Measurements from ENCODE around the gene FAM219A.

DNA sequence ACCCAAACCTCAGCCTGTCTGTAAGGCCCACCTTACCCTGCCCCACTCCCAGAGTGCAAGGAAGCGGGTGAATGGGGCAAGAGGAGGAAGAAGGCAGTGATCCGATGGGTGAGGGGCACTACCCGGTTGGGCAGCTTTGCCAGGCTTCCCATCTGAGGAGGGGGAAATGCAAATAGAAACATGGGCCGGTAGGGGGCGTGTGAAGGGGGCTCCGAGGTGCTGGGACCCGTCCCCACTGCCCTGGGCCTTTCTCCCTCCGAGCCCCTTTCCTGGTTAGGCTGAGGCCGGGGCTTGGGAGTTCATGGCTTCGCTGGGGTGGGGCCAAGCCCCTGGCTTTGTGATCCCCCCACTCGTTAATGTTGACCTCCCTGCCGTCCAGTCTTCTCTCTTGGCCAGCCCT lies 58.1 kb downstream of the FAM219A start:
- TF ChIP-seq, protein P1, sequence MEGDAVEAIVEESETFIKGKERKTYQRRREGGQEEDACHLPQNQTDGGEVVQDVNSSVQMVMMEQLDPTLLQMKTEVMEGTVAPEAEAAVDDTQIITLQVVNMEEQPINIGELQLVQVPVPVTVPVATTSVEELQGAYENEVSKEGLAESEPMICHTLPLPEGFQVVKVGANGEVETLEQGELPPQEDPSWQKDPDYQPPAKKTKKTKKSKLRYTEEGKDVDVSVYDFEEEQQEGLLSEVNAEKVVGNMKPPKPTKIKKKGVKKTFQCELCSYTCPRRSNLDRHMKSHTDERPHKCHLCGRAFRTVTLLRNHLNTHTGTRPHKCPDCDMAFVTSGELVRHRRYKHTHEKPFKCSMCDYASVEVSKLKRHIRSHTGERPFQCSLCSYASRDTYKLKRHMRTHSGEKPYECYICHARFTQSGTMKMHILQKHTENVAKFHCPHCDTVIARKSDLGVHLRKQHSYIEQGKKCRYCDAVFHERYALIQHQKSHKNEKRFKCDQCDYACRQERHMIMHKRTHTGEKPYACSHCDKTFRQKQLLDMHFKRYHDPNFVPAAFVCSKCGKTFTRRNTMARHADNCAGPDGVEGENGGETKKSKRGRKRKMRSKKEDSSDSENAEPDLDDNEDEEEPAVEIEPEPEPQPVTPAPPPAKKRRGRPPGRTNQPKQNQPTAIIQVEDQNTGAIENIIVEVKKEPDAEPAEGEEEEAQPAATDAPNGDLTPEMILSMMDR (IDR thresholded peaks at IDR 0.05) = no peak
- TF ChIP-seq, protein P2, sequence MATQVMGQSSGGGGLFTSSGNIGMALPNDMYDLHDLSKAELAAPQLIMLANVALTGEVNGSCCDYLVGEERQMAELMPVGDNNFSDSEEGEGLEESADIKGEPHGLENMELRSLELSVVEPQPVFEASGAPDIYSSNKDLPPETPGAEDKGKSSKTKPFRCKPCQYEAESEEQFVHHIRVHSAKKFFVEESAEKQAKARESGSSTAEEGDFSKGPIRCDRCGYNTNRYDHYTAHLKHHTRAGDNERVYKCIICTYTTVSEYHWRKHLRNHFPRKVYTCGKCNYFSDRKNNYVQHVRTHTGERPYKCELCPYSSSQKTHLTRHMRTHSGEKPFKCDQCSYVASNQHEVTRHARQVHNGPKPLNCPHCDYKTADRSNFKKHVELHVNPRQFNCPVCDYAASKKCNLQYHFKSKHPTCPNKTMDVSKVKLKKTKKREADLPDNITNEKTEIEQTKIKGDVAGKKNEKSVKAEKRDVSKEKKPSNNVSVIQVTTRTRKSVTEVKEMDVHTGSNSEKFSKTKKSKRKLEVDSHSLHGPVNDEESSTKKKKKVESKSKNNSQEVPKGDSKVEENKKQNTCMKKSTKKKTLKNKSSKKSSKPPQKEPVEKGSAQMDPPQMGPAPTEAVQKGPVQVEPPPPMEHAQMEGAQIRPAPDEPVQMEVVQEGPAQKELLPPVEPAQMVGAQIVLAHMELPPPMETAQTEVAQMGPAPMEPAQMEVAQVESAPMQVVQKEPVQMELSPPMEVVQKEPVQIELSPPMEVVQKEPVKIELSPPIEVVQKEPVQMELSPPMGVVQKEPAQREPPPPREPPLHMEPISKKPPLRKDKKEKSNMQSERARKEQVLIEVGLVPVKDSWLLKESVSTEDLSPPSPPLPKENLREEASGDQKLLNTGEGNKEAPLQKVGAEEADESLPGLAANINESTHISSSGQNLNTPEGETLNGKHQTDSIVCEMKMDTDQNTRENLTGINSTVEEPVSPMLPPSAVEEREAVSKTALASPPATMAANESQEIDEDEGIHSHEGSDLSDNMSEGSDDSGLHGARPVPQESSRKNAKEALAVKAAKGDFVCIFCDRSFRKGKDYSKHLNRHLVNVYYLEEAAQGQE (IDR thresholded peaks at IDR 0.05; ENCODE audit: insufficient read depth in 1 of 2, low read depth in 2 of 2, low read length in 1 of 2) = no peak
- TF ChIP-seq TCF7L2 (IDR thresholded peaks at IDR 0.05; ENCODE audit: low read depth, low read length) = no peak
- no peak for TF ChIP-seq POLR2AphosphoS5 (IDR thresholded peaks at IDR 0.05; ENCODE audit: low read depth, low read length)
- no peak for TF ChIP-seq SIN3A (IDR thresholded peaks at IDR 0.05; ENCODE audit: borderline replicate concordance, insufficient read depth, low read depth, low read length)
